ENCODE results near the gene ZNF536.
"Not testable (repeated sequence)": the region's sequence is repeated elsewhere in the genome, so short reads cannot be mapped to it uniquely, and the experiment has no call there.

The ZNF536 gene

GRCh38 chr19:30417166-30417565, 45.0 kb downstream of the ZNF536 start:
- DNase-seq (ENCODE audit: low read depth, low spot score) = not testable (repeated sequence)

DNA sequence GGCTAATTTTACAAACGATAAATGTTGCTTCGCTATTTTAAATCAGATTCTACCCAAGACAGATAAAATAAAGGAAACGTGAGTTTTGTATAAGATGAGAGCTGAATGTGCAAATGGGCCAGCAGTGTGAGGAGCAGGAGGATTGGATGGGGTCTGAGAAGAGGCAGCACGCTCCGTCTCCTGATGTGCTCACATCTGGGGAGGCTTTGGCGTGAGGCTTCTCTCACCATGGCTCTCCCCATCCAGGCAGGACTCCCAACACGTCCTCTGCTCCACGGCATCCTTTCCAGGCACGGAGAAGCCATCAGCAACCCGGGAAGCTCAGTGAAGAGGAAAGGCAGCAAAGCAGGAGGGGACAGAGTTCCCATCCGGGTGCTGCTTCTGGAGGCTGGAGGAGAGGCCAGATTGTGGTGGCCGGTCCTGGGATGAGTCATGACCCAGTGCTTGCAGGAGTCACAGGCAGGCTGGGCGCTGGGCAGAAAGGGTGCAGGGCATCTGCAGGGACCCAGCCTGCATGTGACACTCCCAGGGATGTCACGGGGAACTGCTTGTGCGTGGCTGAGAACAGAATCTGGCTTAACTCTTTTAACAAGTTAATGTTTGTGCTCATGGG, 47.5 kb downstream of the ZNF536 start:
- DNase-seq (ENCODE audit: low read depth, low spot score) = no peak

DNA sequence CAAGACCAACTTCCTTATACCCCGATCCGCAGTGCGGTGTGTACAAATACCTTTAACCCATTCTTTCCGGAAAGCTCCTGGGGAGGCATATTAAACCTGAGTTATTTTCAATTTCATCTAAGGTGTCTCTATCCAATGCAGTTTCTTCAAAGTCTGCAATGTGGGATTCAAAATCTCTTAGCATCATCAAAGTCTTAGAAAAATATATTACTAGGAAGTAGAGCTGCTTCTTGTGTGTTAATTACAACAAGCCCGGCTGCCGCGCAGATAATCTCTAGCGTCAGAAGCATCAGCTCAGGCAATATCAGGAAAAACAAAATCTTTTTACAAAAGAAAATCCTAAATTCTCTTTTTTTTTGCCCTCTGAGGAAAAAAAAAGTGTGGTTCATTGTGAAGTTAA, 48.1 kb downstream of the ZNF536 start:
- DNase-seq (ENCODE audit: low read depth, low spot score) = no peak

GRCh38 chr19:30420881-30421280, 48.7 kb downstream of the ZNF536 start:
- DNase-seq (ENCODE audit: low read depth, low spot score) = no peak

- DNase-seq (ENCODE audit: low read depth, low spot score) = no peak
Measured at GRCh38 chr19:30421571-30421970, 49.4 kb downstream of the ZNF536 start.

GRCh38 chr19:30423481-30423880, 51.3 kb downstream of the ZNF536 start:
- DNase-seq (ENCODE audit: low read depth, low spot score) = no peak

DNA sequence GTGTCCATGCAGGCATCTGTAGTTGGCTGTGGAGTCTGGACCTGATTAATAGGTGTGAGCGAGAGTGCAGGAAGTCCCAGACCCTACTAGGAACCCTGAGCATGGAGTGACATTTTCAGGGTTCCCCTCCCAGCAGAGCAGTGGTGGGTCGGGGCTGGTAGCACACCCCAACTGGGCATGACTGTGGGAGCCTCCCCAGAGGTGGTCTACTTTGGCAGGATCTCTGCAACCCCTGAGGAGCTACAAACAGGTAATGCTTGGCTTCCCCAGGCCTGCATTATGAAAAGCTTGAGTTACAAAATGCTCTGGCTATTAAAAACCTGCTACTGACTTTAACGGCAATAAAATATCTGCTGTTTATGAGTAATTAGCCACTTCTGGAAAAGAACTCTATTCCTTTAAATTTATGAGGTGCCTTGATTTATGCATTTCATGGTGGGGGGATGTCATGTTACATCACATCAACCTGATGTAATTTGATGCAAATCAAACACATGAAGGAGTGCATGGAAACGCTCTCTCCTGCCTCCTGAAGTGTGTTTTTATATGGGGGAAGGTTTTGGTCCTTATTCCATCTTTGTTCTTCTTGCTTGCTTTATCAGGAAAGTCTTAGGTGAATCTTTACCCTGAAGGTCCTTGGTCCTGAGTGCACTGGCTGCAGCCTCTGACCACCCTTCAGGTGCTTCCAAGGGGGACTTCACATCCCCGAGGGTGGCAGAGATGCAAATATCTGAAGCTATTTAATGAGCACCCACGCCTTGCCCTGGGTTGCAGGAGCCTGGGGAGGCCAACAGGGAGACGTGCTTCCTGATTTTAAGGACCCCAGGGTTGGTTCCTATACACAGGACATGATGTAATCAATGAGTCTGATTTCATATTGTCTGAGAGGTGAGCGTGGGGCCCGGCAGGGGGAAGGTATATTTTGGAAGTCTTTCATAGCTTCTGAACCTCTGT, 54.0 kb downstream of the ZNF536 start:
- DNase-seq (ENCODE audit: low read depth, low spot score) = no peak

- DNase-seq (ENCODE audit: low read depth, low spot score) = no peak
Measured at GRCh38 chr19:30426864-30427263, 54.7 kb downstream of the ZNF536 start.

GRCh38 chr19:30428092-30428680, 56.0 kb downstream of the ZNF536 start:
- no peak for DNase-seq (ENCODE audit: low read depth, low spot score)

GRCh38 chr19:30428844-30429243, 56.7 kb downstream of the ZNF536 start:
- no peak for DNase-seq (ENCODE audit: low read depth, low spot score)

GRCh38 chr19:30430206-30430734, 58.1 kb downstream of the ZNF536 start:
- no peak for DNase-seq (ENCODE audit: low read depth, low spot score)

DNA sequence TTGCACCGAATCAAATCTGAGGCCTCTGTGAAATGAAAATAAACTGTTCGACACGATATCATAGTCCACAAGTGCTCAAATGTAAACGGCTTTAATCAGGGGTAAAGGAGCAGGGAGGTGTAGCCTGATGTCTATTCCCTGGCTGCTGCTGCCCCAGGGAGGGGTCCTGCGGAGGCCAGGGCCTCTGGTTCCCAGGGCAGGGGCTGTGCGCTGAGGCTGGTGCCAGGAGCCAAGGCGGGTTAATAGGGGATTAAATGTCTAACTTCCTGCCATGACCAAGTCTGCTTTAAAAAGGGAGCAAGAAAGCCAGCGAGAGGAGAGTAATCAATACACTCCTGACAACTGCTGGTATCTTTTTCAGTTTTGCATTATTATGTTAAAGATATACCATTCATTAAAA, 59.4 kb downstream of the ZNF536 start:
- DNase-seq (ENCODE audit: low read depth, low spot score) = no peak

- DNase-seq (ENCODE audit: low read depth, low spot score) = no peak
Measured at GRCh38 chr19:30434797-30435594, 62.8 kb downstream of the ZNF536 start.

GRCh38 chr19:30437869-30438268, 65.7 kb downstream of the ZNF536 start:
- DNase-seq (ENCODE audit: low read depth, low spot score) = no peak

DNA sequence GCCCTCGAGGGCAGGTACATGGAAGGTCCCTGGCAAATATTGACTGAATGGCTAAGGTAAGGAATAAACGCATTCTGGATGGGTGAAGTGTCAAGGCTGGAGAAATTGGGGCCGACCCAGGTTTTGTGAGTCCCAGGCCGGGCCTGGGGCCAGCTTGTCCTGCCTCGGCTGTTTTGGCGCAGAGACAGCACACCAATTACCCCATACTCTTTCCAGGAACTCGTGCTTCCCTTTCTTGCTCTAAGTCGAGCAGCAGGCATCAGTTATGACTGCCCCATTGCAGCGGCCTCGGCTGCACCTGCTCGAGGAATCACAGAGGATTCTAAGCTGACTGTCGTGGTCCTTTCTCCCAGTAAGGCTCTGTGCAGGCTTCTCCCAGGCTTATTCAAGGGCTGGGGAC, 67.1 kb downstream of the ZNF536 start:
- no peak for DNase-seq (ENCODE audit: low read depth, low spot score)

DNA sequence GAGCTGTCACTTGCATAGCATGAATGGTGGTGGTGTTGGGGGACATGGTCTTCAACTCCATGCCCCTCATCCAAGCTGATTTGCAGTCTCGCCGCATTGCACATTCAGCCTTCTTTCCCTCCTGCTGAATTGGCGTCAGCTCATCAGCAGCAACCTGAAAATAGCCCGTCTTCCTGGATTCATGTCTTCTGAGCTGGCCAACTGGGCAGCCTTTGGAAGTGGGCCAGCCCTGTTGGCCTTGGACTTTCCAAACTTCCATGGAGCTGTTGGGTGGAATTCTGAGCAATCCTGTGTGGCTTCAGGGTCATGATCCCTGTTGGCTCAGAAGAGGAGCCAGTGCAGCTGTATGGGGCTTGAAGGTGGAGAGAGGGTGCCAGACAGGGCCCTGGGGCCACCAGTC, 68.8 kb downstream of the ZNF536 start:
- DNase-seq (ENCODE audit: low read depth, low spot score) = no peak

- no peak for DNase-seq (ENCODE audit: low read depth, low spot score)
Measured at GRCh38 chr19:30442674-30443073, 70.5 kb downstream of the ZNF536 start.

- no peak for DNase-seq (ENCODE audit: low read depth, low spot score)
Measured at GRCh38 chr19:30443531-30444252, 71.5 kb downstream of the ZNF536 start.

DNA sequence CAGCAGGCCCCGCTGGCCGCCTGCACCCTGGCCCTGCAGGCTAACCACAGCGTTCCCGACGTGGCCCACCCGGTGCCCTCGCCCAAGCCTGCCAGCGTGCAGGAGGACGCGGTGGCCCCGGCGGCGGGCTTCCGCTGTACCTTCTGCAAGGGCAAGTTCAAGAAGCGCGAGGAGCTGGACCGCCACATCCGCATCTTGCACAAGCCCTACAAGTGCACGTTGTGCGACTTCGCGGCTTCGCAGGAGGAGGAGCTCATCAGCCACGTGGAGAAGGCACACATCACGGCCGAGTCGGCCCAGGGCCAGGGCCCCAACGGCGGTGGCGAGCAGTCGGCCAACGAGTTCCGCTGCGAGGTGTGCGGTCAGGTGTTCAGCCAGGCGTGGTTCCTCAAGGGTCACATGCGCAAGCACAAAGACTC, 72.1 kb downstream of the ZNF536 start:
- DNase-seq (ENCODE audit: low read depth, low spot score) = no peak

GRCh38 chr19:30444686-30445232, 72.6 kb downstream of the ZNF536 start:
- no peak for DNase-seq (ENCODE audit: low read depth, low spot score)

- DNase-seq (ENCODE audit: low read depth, low spot score) = no peak
Measured at GRCh38 chr19:30445385-30445784, 73.2 kb downstream of the ZNF536 start.
